ENCODE results near the gene HOXC5. TPM values are rescaled to one million over a fixed set of nuclear protein-coding genes. Genes with fewer than 3 reads are reported as not detected.

Gene HOXC5
- total and polyA plus RNA-seq, 8 donors, result 0.25 to 1.3 TPM; not detected in 6

DNA sequence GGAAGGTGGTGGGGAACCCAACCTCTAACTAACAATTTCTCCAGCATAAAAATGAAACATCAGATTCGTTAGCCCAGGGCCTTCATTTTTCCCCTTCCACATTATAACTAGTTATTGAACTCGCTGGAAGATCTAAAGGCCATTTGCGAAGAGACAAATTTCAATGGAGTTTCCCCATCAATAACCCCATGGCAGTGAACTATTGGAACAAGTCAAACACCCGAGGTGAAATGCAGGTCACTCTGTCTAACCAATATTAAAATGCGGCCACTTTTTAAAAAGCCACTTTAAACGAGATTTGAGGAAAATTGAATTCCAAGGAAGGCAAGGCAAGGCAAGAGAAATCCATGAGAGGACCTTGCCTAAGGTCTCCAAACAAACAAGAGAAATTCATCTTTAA is 16.3 kb downstream of the HOXC5 start:
- 72 to 88% (median 86%) methylated on average over 6 of the region's 6 CpGs for WGBS, 5 donors
- Histone ChIP-seq H3K9me3 (no peaks in the 10 kb centered on the region), H3K36me3 (no peaks in the 10 kb centered on the region), H3K27ac (no peak overlapping the region), H3K4me3 (no peak overlapping the region), H3K4me1 (peaks cover 10 to 45% (median 23%) of the 10 kb centered on the region in 4 donors), H3K27me3 (peaks cover 0 to 99% (median 29%) of the 10 kb centered on the region in 3 donors)
- TF ChIP-seq, protein P1, sequence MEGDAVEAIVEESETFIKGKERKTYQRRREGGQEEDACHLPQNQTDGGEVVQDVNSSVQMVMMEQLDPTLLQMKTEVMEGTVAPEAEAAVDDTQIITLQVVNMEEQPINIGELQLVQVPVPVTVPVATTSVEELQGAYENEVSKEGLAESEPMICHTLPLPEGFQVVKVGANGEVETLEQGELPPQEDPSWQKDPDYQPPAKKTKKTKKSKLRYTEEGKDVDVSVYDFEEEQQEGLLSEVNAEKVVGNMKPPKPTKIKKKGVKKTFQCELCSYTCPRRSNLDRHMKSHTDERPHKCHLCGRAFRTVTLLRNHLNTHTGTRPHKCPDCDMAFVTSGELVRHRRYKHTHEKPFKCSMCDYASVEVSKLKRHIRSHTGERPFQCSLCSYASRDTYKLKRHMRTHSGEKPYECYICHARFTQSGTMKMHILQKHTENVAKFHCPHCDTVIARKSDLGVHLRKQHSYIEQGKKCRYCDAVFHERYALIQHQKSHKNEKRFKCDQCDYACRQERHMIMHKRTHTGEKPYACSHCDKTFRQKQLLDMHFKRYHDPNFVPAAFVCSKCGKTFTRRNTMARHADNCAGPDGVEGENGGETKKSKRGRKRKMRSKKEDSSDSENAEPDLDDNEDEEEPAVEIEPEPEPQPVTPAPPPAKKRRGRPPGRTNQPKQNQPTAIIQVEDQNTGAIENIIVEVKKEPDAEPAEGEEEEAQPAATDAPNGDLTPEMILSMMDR (IDR thresholded peaks at IDR 0.05), result no peak
- TF ChIP-seq EP300 (IDR thresholded peaks at IDR 0.05) (no peak), POLR2AphosphoS5 (IDR thresholded peaks at IDR 0.05) (no peak), POLR2A (IDR thresholded peaks at IDR 0.05) (no peak)
- intact Hi-C loops (cut with DNase I; ENCODE audit: low total_unique reads), result no loop called here
- no peak for DNase-seq

DNA sequence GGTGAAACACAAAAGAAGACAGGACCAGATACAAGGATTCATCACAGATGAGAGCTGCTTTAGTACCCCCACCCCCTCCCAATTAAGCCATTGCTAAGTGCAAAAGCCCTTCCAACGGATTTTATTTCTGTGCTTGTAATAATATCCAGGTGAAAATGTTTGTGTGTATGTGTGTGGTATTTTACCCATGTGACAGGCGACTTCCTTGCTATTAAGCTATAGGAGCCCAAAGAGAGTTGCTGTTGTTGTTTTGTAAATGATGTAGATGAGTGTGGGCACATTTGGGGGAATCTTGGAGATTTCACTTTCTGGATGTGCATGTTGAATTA is 17.6 kb downstream of the HOXC5 start:
- Histone ChIP-seq H3K27me3 (peaks cover 0 to 96% (median 29%) of the 10 kb centered on the region in 3 donors), H3K9me3 (no peaks in the 10 kb centered on the region), H3K4me3 (no peak overlapping the region), H3K4me1 (peaks cover 13 to 58% (median 35%) of the 10 kb centered on the region in 4 donors), H3K27ac (peak overlapping the region in 1 of 5 donors; percentile 11), H3K36me3 (no peaks in the 10 kb centered on the region)
- WGBS, 5 donors, result 53 to 82% (median 67%) methylated on average over 2 of the region's 2 CpGs
- no peak for DNase-seq
- intact Hi-C loops (cut with DNase I; ENCODE audit: low total_unique reads), result no loop called here
- TF ChIP-seq EP300 (IDR thresholded peaks at IDR 0.05), result no peak
- TF ChIP-seq POLR2A (IDR thresholded peaks at IDR 0.05), result no peak
- TF ChIP-seq POLR2AphosphoS5 (IDR thresholded peaks at IDR 0.05), result no peak
- TF ChIP-seq, protein P1 (IDR thresholded peaks at IDR 0.05), result no peak

DNA sequence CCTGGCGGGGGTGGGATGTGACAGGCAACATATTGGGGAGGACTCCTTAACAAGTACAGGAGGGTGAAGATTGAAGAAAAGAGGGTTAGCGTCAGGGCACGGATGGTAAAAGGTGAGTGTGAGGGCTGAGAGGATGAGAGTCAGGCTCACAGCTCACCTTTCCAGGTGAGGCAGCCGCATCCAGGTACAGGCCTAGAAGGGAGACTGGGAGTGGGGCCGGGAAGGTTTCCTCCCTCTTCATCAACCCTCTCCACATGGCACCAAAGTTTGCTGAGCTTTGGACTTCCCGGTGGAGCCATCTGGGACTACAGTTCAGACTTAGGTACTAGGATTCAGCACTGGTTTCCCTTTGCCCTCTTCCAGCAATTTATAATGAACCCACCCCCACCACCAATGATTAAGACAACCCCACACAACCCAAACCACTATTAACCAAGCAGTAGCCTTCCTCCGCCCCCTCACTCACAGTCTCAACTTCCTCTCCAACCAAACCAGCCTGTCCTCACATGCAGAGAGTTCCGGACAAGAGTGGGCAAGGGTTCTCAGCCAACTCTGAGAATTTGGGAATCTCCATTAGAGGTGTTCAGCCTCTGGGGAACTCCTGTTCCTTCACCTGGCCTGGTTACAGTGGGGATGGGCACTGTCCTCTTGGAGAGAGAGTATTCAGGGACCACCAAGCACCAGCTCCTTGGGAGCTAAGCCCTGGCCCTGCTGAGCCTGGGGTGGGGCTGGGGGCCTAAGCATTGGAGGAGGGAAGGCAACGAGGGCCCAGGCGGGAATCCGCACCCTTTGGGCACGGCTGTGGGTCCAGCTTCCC is 18.4 kb downstream of the HOXC5 start:
- Histone ChIP-seq H3K4me3 (no peak overlapping the region), H3K4me1 (peaks cover 18 to 66% (median 40%) of the 10 kb centered on the region in 4 donors), H3K27me3 (peaks cover 0 to 89% (median 23%) of the 10 kb centered on the region in 3 donors), H3K9me3 (no peaks in the 10 kb centered on the region), H3K27ac (peak overlapping the region in 2 of 5 donors; percentile 89 to 91), H3K36me3 (no peaks in the 10 kb centered on the region)
- intact Hi-C loops (cut with DNase I; ENCODE audit: low total_unique reads), result no loop called here
- TF ChIP-seq EP300 (IDR thresholded peaks at IDR 0.05) (no peak), POLR2AphosphoS5 (IDR thresholded peaks at IDR 0.05) (no peak), POLR2A (IDR thresholded peaks at IDR 0.05) (no peak)
- TF ChIP-seq, protein P1 (IDR thresholded peaks at IDR 0.05), result no peak
- 54 to 84% (median 77%) methylated on average over 12 of the region's 12 CpGs for WGBS, 5 donors
- peak in 1 of 2 donors; percentile 25 for DNase-seq

DNA sequence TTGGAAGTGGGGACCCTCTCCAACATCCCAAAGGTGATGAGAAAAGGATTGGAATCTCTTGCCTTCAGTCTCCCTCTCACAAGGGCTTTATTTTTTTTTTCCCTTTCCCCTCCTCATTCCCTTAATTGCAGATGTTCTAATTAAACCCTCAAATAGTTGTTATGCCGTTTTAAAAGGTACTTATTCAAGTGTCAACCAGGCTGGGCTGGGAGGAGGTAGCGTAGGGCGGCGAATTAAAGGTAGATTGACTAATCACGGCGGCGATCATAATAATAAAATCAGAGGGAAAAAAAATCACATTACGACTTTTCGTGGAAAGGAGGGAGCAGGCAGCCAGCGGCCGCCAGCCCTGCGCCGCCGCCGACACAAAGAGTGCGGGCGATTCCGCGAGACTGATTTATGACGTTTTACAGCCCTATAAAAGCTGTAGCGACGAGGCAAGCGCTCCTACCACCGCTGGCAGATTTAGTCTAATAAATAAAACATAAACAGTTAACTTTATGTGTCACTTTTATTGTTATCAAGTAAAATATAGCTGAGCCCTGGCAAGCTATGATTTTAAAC is 19.1 kb downstream of the HOXC5 start:
- 42 to 79% (median 70%) methylated on average over 24 of the region's 24 CpGs for WGBS, 5 donors
- H3K27ac ChIP-seq, result peak overlapping the region in 4 of 5 donors; percentile 78 to 91 (median 86)

More for the DNA sequence above, 19.1 kb downstream of the HOXC5 start:
- peak in 1 of 2 donors; percentile 70 for DNase-seq
- Histone ChIP-seq H3K4me3 (peak overlapping the region in 2 of 4 donors; percentile 5 to 71), H3K4me1 (peaks cover 18 to 68% (median 39%) of the 10 kb centered on the region in 4 donors), H3K9me3 (no peaks in the 10 kb centered on the region), H3K27me3 (peaks cover 0 to 81% (median 16%) of the 10 kb centered on the region in 3 donors), H3K36me3 (no peaks in the 10 kb centered on the region)
- intact Hi-C loops (cut with DNase I; ENCODE audit: low total_unique reads), result no loop called here
- no peak for TF ChIP-seq POLR2AphosphoS5 (IDR thresholded peaks at IDR 0.05)
- TF ChIP-seq, protein P1 (IDR thresholded peaks at IDR 0.05), result no peak
- TF ChIP-seq POLR2A (IDR thresholded peaks at IDR 0.05), result no peak
- TF ChIP-seq EP300 (IDR thresholded peaks at IDR 0.05), result no peak
